ENCODE results near the gene CNOT8. TPM values are rescaled to one million over a fixed set of nuclear protein-coding genes. Genes with fewer than 3 reads are reported as not detected.

The CNOT8 gene
- total RNA-seq, 1 experiment from 2014 or later, result 45.9 TPM

GRCh38 chr5:154829589-154830218, 28.7 kb upstream of the CNOT8 start:
- no peak for ATAC-seq
- CTCF ChIA-PET, result interaction anchor here (0.6 kb wide), 1 partner anchor 15 kb away, joined by 3 read pairs; no protein-coding TSS in a partner anchor
- no TSS peak for BruUV-seq (replicated peaks)
- Histone ChIP-seq H3K4me3 (ENCODE audit: low read depth in 2 of 2, low read length in 2 of 2) (no peak overlapping the region), H3K36me3 (ENCODE audit: control insufficient read depth, insufficient read depth, low read length) (peaks cover 3% of the 10 kb centered on the region), H3K9me3 (ENCODE audit: control insufficient read depth, insufficient read depth, low read depth, low read length) (no peaks in the 10 kb centered on the region), H3K4me1 (ENCODE audit: control insufficient read depth, insufficient read depth, low read length) (no peaks in the 10 kb centered on the region), H3K27me3 (ENCODE audit: control insufficient read depth, insufficient read depth, low read length) (no peaks in the 10 kb centered on the region), H3K27ac (ENCODE audit: low read length) (no peak overlapping the region)
- in situ Hi-C loops (cut with HindIII; ENCODE audit: low pct_unique_long_range_greater_than_20kb, low sequenced_read_pairs), result no loop called here
- POLR2A ChIA-PET, result no interaction called here
- no peak for TF ChIP-seq REST (IDR thresholded peaks at IDR 0.05; ENCODE audit: insufficient read depth in 1 of 2, low read depth in 2 of 2, low read length in 1 of 2)
- no peak for TF ChIP-seq TCF7L2 (IDR thresholded peaks at IDR 0.05; ENCODE audit: low read depth, low read length)
- TF ChIP-seq SIN3A (IDR thresholded peaks at IDR 0.05; ENCODE audit: borderline replicate concordance, insufficient read depth, low read depth, low read length), result no peak
- TF ChIP-seq POLR2AphosphoS5 (IDR thresholded peaks at IDR 0.05; ENCODE audit: low read depth, low read length), result no peak
- no peak for TF ChIP-seq CTCF (IDR thresholded peaks at IDR 0.05)
- no peak for DNase-seq (ENCODE audit: low read depth, low spot score)
- intact Hi-C loops (cut with micrococcal nuclease; ENCODE audit: unreplicated experiment), result no loop called here

GRCh38 chr5:154830219-154830595, 28.2 kb upstream of the CNOT8 start:
- H3K27me3 ChIP-seq (ENCODE audit: control insufficient read depth, insufficient read depth, low read length), result no peaks in the 10 kb centered on the region
- CTCF ChIA-PET, result no interaction called here

More at GRCh38 chr5:154830219-154830595, 28.2 kb upstream of the CNOT8 start:
- no peak overlapping the region for H3K27ac ChIP-seq (ENCODE audit: low read length)
- no TSS peak for BruUV-seq (replicated peaks)
- H3K4me1 ChIP-seq (ENCODE audit: control insufficient read depth, insufficient read depth, low read length), result no peaks in the 10 kb centered on the region
- ATAC-seq, result no peak; the same call in 1 of the 2 replicates
- POLR2A ChIA-PET, result no interaction called here
- no peak for DNase-seq (ENCODE audit: low read depth, low spot score)
- no peaks in the 10 kb centered on the region for H3K9me3 ChIP-seq (ENCODE audit: control insufficient read depth, insufficient read depth, low read depth, low read length)
- TF ChIP-seq CTCF (IDR thresholded peaks at IDR 0.05) (no peak), TCF7L2 (IDR thresholded peaks at IDR 0.05; ENCODE audit: low read depth, low read length) (no peak), SIN3A (IDR thresholded peaks at IDR 0.05; ENCODE audit: borderline replicate concordance, insufficient read depth, low read depth, low read length) (no peak), POLR2AphosphoS5 (IDR thresholded peaks at IDR 0.05; ENCODE audit: low read depth, low read length) (no peak)
- no peak overlapping the region for H3K4me3 ChIP-seq (ENCODE audit: low read depth in 2 of 2, low read length in 2 of 2)
- in situ Hi-C loops (cut with HindIII; ENCODE audit: low pct_unique_long_range_greater_than_20kb, low sequenced_read_pairs), result no loop called here
- peaks cover 3% of the 10 kb centered on the region for H3K36me3 ChIP-seq (ENCODE audit: control insufficient read depth, insufficient read depth, low read length)
- intact Hi-C loops (cut with micrococcal nuclease; ENCODE audit: unreplicated experiment), result no loop called here

Measured in Panc1 (cell line).